ENCODE measurements around the gene TTC21A. TPM values are rescaled to one million over a fixed set of nuclear protein-coding genes. Genes with fewer than 3 reads are reported as not detected.

TTC21A gene
- total RNA-seq, 1 experiment from 2014 or later: 5.6 TPM

DNA sequence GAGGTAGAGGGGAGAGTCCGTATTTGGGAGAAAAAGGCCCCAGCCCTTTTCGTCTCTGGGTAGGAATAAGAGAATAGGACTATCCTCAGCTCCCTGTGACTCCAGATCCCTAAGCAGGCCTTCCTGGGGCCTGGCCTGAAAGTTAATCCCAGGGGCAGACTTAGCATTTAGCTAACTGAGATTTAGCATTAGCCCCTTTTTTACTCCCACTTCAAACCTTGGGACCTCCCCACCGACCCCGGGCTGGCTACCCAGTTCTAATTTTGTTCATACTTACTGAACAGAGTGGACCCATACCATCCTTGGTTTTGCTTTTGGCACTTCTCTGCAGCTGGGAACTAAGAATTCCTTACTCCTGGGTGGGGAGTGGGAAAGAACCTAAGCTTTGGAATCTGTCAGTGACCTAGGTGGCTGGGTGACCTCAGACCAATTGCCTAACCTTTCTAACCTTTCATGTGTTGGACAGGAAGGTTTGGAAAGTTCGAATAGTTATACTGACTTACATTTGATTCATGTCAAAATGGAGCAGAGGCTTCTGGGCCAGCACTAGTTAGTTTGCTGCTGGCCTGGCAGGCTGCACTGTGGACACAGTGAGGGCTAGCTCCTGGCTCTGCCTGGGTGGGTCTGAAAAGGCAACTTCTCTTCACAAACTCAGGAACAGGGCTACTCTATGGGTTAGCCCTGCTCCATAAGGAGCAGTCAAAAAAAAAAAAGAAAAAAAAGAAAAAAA lies 11.6 kb downstream of the TTC21A start:
- ChIA-PET RAD21 (ENCODE audit: low non-redundant PET in 1 of 2, low total read pairs in 2 of 2, uncharacterized antibody in 2 of 2, unreplicated experiment in 2 of 2) (no interaction called here), CTCF (interaction anchor here (0.6 kb wide), 1 partner anchor 169 kb away, joined by 3 read pairs; no protein-coding TSS in a partner anchor), POLR2A (no interaction called here)
- intact Hi-C loops (cut with micrococcal nuclease): no loop called here
- H3K4me2 ChIP-seq (ENCODE audit: low read length): no peak overlapping the region
- no peak overlapping the region for H3K9ac ChIP-seq (ENCODE audit: low read length)
- H3K4me1 ChIP-seq (ENCODE audit: control insufficient read depth in 1 of 2, insufficient read depth in 2 of 2, low read length in 2 of 2): no peaks in the 10 kb centered on the region
- H3K79me2 ChIP-seq (ENCODE audit: insufficient read depth, low read length): no peaks in the 10 kb centered on the region
- H3K27me3 ChIP-seq (ENCODE audit: insufficient read depth, low read length): no peaks in the 10 kb centered on the region
- no peak overlapping the region for H2AFZ ChIP-seq (ENCODE audit: low read depth, low read length, poor library complexity, severe bottlenecking)
- no peaks in the 10 kb centered on the region for H3K36me3 ChIP-seq (ENCODE audit: control insufficient read depth in 1 of 2, insufficient read depth in 2 of 2, low read length in 2 of 2)
- no peaks in the 10 kb centered on the region for H3K9me3 ChIP-seq (ENCODE audit: control insufficient read depth in 1 of 2, insufficient read depth in 1 of 2, low read depth in 1 of 2, low read length in 2 of 2)
- TF ChIP-seq EGR1 (IDR thresholded peaks at IDR 0.05; ENCODE audit: low read depth) (no peak), CBX3 (IDR thresholded peaks at IDR 0.05; ENCODE audit: low read depth) (no peak), SIN3A (IDR thresholded peaks at IDR 0.05; ENCODE audit: low read depth) (no peak), ZFX (IDR thresholded peaks at IDR 0.05) (no peak), POLR2A (IDR thresholded peaks at IDR 0.05; ENCODE audit: borderline replicate concordance, extremely low read depth, insufficient read depth, insufficient read length) (no peak), ATF3 (IDR thresholded peaks at IDR 0.05) (no peak), CEBPB (IDR thresholded peaks at IDR 0.05; ENCODE audit: low read depth) (no peak), SRF (IDR thresholded peaks at IDR 0.05; ENCODE audit: low read depth) (no peak), ZNF274 (IDR thresholded peaks at IDR 0.05; ENCODE audit: low read depth, low read length) (no peak), ELF1 (IDR thresholded peaks at IDR 0.05; ENCODE audit: borderline replicate concordance, low read depth) (no peak), TCF7L2 (IDR thresholded peaks at IDR 0.05; ENCODE audit: borderline replicate concordance, extremely low read depth, insufficient read depth, insufficient read length) (no peak), JUND (IDR thresholded peaks at IDR 0.05) (no peak), POLR2AphosphoS5 (IDR thresholded peaks at IDR 0.05; ENCODE audit: low read depth, low read length) (no peak), RAD21 (IDR thresholded peaks at IDR 0.05; ENCODE audit: low read depth) (no peak), EZH2phosphoT487 (IDR thresholded peaks at IDR 0.05; ENCODE audit: borderline replicate concordance) (no peak)
- TF ChIP-seq, protein P1, sequence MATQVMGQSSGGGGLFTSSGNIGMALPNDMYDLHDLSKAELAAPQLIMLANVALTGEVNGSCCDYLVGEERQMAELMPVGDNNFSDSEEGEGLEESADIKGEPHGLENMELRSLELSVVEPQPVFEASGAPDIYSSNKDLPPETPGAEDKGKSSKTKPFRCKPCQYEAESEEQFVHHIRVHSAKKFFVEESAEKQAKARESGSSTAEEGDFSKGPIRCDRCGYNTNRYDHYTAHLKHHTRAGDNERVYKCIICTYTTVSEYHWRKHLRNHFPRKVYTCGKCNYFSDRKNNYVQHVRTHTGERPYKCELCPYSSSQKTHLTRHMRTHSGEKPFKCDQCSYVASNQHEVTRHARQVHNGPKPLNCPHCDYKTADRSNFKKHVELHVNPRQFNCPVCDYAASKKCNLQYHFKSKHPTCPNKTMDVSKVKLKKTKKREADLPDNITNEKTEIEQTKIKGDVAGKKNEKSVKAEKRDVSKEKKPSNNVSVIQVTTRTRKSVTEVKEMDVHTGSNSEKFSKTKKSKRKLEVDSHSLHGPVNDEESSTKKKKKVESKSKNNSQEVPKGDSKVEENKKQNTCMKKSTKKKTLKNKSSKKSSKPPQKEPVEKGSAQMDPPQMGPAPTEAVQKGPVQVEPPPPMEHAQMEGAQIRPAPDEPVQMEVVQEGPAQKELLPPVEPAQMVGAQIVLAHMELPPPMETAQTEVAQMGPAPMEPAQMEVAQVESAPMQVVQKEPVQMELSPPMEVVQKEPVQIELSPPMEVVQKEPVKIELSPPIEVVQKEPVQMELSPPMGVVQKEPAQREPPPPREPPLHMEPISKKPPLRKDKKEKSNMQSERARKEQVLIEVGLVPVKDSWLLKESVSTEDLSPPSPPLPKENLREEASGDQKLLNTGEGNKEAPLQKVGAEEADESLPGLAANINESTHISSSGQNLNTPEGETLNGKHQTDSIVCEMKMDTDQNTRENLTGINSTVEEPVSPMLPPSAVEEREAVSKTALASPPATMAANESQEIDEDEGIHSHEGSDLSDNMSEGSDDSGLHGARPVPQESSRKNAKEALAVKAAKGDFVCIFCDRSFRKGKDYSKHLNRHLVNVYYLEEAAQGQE (IDR thresholded peaks at IDR 0.05; ENCODE audit: low read depth): no peak
- TF ChIP-seq, protein P2, sequence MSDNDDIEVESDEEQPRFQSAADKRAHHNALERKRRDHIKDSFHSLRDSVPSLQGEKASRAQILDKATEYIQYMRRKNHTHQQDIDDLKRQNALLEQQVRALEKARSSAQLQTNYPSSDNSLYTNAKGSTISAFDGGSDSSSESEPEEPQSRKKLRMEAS (IDR thresholded peaks at IDR 0.05): no peak
- TF ChIP-seq, protein P3, sequence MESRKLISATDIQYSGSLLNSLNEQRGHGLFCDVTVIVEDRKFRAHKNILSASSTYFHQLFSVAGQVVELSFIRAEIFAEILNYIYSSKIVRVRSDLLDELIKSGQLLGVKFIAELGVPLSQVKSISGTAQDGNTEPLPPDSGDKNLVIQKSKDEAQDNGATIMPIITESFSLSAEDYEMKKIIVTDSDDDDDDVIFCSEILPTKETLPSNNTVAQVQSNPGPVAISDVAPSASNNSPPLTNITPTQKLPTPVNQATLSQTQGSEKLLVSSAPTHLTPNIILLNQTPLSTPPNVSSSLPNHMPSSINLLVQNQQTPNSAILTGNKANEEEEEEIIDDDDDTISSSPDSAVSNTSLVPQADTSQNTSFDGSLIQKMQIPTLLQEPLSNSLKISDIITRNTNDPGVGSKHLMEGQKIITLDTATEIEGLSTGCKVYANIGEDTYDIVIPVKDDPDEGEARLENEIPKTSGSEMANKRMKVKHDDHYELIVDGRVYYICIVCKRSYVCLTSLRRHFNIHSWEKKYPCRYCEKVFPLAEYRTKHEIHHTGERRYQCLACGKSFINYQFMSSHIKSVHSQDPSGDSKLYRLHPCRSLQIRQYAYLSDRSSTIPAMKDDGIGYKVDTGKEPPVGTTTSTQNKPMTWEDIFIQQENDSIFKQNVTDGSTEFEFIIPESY (IDR thresholded peaks at IDR 0.05; ENCODE audit: extremely low read depth, insufficient replicate concordance, low read length): no peak
- TF ChIP-seq, protein P4, sequence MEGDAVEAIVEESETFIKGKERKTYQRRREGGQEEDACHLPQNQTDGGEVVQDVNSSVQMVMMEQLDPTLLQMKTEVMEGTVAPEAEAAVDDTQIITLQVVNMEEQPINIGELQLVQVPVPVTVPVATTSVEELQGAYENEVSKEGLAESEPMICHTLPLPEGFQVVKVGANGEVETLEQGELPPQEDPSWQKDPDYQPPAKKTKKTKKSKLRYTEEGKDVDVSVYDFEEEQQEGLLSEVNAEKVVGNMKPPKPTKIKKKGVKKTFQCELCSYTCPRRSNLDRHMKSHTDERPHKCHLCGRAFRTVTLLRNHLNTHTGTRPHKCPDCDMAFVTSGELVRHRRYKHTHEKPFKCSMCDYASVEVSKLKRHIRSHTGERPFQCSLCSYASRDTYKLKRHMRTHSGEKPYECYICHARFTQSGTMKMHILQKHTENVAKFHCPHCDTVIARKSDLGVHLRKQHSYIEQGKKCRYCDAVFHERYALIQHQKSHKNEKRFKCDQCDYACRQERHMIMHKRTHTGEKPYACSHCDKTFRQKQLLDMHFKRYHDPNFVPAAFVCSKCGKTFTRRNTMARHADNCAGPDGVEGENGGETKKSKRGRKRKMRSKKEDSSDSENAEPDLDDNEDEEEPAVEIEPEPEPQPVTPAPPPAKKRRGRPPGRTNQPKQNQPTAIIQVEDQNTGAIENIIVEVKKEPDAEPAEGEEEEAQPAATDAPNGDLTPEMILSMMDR (IDR thresholded peaks at IDR 0.05 in 2 of 3, conservative IDR thresholded peaks at IDR 0.05 in 1 of 3; ENCODE audit: borderline replicate concordance in 1 of 3, insufficient read depth in 1 of 3, low read depth in 2 of 3, low read length in 2 of 3): no peak
- ATAC-seq (no peak), DNase-seq (ENCODE audit: low read depth, low spot score) (no peak)
- no peaks in the 10 kb centered on the region for H4K20me1 ChIP-seq (ENCODE audit: insufficient read depth)
- H3K9me2 ChIP-seq (ENCODE audit: insufficient read depth): no peaks in the 10 kb centered on the region
- no peak overlapping the region for H3K27ac ChIP-seq (ENCODE audit: low read depth, low read length)
- BruUV-seq (replicated peaks): no TSS peak
- H3K4me3 ChIP-seq (replicated peaks in 1 of 2; ENCODE audit: low read depth in 1 of 2, low read length in 2 of 2): no peak overlapping the region

All from HCT116 (cell line).